Peyer's patch (tissue), 4 donors: ENCODE measurements around the gene LAMTOR2. TPM values are rescaled to one million over a fixed set of nuclear protein-coding genes. Genes with fewer than 3 reads are reported as not detected.

ENCODE experiments used
- DNase-seq, 3 donors: peaks; one replicate each; pipeline ENCODE4 v3.0.0-alpha.2; 2017 to 2019
- H3K27ac ChIP-seq, 4 donors: fragments of 200-600 bp; sonication (generic); one replicate each; pipeline ENCODE4 v1.5.1; 2016 to 2019
- H3K27me3 ChIP-seq, 2 donors: fragments of 200-600 bp; sonication (generic); one replicate each; pipeline ENCODE4 v1.5.1; 2019
- H3K36me3 ChIP-seq, 3 donors: fragments of 200-600 bp; sonication (generic); one replicate each; pipeline ENCODE4 v1.5.1; 2016 to 2019
- H3K4me1 ChIP-seq, 4 donors: fragments of 200-600 bp; sonication (generic); one replicate each; pipeline ENCODE4 v1.5.1; 2016 to 2019
- H3K4me3 ChIP-seq, 4 donors: fragments of 200-600 bp; sonication (generic); 1 replicate in 3 of 4; 2 replicates in 1 of 4; pipeline ENCODE4 v1.5.1; 2016 to 2019; ENCODE audit warnings: mild to moderate bottlenecking in 1 of 4
- H3K9me3 ChIP-seq, 4 donors: fragments of 200-600 bp; sonication (generic); one replicate each; pipeline ENCODE4 v1.5.1; 2016 to 2019; ENCODE audit warnings: mild to moderate bottlenecking in 1 of 4
- POLR2A ChIP-seq, 2 donors: fragments of 450-650 bp; IDR thresholded peaks; one replicate each; pipeline ENCODE4 v1.5.1; 2017; ENCODE audit warnings: antibody characterized with exemption in 2 of 2, mild to moderate bottlenecking in 2 of 2, moderate library complexity in 2 of 2
- total RNA-seq, 4 donors: library from RNA; depleted of rRNA; stranded (reverse); fragments of >200 nt; gene quantifications; one replicate each; pipeline ENCODE4 v1.1.0, GENCODE V29; 2016
- TF ChIP-seq, protein P1 (sequence below), 6 experiments: fragments of 450-650 bp in 4 of 6; fragments of 200-600 bp in 2 of 6; sonication (generic) in 1 of 6; IDR thresholded peaks; one replicate each; pipeline ENCODE4 v1.5.1; 2017 to 2019; ENCODE audit warnings: antibody characterized with exemption in 6 of 6, mild to moderate bottlenecking in 3 of 6, moderate library complexity in 1 of 6

LAMTOR2 gene
- total RNA-seq, 4 donors from 2014 or later, result 40.4 to 75.5 (median 54.1) TPM

DNA sequence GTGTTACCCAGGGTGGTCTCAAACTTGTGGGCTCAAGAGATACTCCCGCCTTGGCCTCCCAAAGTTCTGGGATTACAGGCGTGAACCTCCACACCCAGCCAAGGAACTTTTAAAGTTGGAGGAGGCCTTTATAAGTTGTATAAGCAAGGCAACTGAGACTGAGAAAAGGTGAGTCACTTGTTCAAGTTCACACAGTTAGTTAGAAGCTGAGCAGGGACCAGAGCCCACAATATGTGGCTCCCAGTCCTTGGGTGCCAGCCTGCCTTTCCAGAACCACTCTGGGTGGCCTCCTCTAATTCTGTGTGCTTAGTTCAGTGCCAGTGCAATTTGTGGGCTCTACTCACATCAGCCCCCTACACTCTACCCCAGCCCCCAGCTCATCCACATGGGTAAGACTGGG lies 10.0 kb downstream of the LAMTOR2 start:
- DNase-seq, result no peak
- Histone ChIP-seq H3K27me3 (no peaks in the 10 kb centered on the region), H3K27ac (no peak overlapping the region), H3K36me3 (peaks cover 0 to 10% (median 0%) of the 10 kb centered on the region in 3 donors), H3K4me3 (no peak overlapping the region), H3K9me3 (no peaks in the 10 kb centered on the region), H3K4me1 (no peaks in the 10 kb centered on the region)
- no peak for TF ChIP-seq POLR2A (IDR thresholded peaks at IDR 0.05)
- TF ChIP-seq, protein P1, sequence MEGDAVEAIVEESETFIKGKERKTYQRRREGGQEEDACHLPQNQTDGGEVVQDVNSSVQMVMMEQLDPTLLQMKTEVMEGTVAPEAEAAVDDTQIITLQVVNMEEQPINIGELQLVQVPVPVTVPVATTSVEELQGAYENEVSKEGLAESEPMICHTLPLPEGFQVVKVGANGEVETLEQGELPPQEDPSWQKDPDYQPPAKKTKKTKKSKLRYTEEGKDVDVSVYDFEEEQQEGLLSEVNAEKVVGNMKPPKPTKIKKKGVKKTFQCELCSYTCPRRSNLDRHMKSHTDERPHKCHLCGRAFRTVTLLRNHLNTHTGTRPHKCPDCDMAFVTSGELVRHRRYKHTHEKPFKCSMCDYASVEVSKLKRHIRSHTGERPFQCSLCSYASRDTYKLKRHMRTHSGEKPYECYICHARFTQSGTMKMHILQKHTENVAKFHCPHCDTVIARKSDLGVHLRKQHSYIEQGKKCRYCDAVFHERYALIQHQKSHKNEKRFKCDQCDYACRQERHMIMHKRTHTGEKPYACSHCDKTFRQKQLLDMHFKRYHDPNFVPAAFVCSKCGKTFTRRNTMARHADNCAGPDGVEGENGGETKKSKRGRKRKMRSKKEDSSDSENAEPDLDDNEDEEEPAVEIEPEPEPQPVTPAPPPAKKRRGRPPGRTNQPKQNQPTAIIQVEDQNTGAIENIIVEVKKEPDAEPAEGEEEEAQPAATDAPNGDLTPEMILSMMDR (IDR thresholded peaks at IDR 0.05), result no peak

DNA sequence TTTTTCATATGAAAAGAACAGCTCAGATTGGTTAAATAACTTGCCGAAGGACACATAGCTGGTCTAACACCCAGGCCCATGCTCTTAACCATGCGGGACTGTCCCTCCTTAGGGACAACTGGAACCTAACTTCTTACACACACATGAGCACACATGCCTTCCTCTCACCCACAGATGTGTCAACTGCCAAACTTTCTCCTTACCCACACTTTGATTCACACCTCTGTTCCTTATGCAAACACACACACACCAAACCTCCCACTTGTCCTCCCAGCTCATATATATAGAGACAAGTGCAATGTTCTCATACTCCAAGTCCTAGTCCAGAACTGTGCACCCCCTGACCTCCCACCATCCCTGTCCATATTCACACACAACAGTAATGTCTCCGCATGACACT lies 10.6 kb downstream of the LAMTOR2 start:
- Histone ChIP-seq H3K27ac (no peak overlapping the region), H3K9me3 (no peaks in the 10 kb centered on the region), H3K27me3 (no peaks in the 10 kb centered on the region), H3K4me1 (no peaks in the 10 kb centered on the region), H3K4me3 (no peak overlapping the region), H3K36me3 (peaks cover 0 to 14% (median 0%) of the 10 kb centered on the region in 3 donors)
- no peak for DNase-seq
- no peak for TF ChIP-seq POLR2A (IDR thresholded peaks at IDR 0.05)
- TF ChIP-seq, protein P1 (IDR thresholded peaks at IDR 0.05), result no peak

- no peak for DNase-seq
- Histone ChIP-seq H3K4me3 (no peak overlapping the region), H3K4me1 (no peaks in the 10 kb centered on the region), H3K9me3 (no peaks in the 10 kb centered on the region), H3K27me3 (no peaks in the 10 kb centered on the region), H3K27ac (no peak overlapping the region), H3K36me3 (peaks cover 0 to 18% (median 0%) of the 10 kb centered on the region in 3 donors)
- TF ChIP-seq, protein P1 (IDR thresholded peaks at IDR 0.05), result no peak
- no peak for TF ChIP-seq POLR2A (IDR thresholded peaks at IDR 0.05)
Measured at GRCh38 chr1:156065871-156066270, 11.3 kb downstream of the LAMTOR2 start.

DNA sequence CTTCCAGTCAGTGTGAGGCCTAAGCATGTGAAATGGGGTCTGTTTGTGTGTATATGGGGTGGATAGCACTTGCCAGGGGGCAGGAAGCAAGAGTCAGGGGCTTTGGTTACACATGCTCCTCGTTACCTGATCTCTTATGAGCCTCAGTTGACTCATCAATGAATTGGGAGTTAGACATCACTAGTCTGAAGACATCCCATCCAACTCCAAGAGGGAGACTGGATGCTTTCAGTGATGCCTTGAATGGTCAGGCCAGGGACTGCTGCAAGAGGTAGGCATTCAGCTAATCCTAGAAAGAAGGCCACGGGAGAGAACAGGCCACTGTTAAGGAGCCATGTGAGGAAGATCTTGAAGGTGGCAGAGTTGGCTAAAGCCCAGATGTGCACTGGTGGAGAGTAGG lies 12.7 kb downstream of the LAMTOR2 start:
- Histone ChIP-seq H3K4me1 (no peaks in the 10 kb centered on the region), H3K36me3 (peaks cover 0 to 18% (median 0%) of the 10 kb centered on the region in 3 donors), H3K9me3 (no peaks in the 10 kb centered on the region), H3K27ac (no peak overlapping the region), H3K4me3 (no peak overlapping the region), H3K27me3 (no peaks in the 10 kb centered on the region)
- DNase-seq, result no peak
- no peak for TF ChIP-seq POLR2A (IDR thresholded peaks at IDR 0.05)
- TF ChIP-seq, protein P1 (IDR thresholded peaks at IDR 0.05), result no peak

GRCh38 chr1:156069490-156070455 lies 15.2 kb downstream of the LAMTOR2 start:
- DNase-seq, result no peak
- Histone ChIP-seq H3K27ac (no peak overlapping the region), H3K4me1 (no peaks in the 10 kb centered on the region), H3K36me3 (peaks cover 0 to 18% (median 0%) of the 10 kb centered on the region in 3 donors), H3K27me3 (no peaks in the 10 kb centered on the region), H3K9me3 (no peaks in the 10 kb centered on the region), H3K4me3 (no peak overlapping the region)
- TF ChIP-seq POLR2A (IDR thresholded peaks at IDR 0.05), result no peak
- TF ChIP-seq, protein P1 (IDR thresholded peaks at IDR 0.05), result no peak
